NOMO-1 treated with DMSO at 0.1 percent for 48 hours (cell line): ENCODE results near the gene SLC35F1.

Experiments
- DNase-seq: peaks from one replicate; lab custom pipeline; 2025; ENCODE audit not compliant: unreplicated experiment; lab: John Stamatoyannopoulos, UW

Gene SLC35F1

GRCh38 chr6:118350881-118351430 is 443.9 kb downstream of the SLC35F1 start:
- DNase-seq = no peak

GRCh38 chr6:118353564-118353963 is 446.5 kb downstream of the SLC35F1 start:
- no peak for DNase-seq

DNA sequence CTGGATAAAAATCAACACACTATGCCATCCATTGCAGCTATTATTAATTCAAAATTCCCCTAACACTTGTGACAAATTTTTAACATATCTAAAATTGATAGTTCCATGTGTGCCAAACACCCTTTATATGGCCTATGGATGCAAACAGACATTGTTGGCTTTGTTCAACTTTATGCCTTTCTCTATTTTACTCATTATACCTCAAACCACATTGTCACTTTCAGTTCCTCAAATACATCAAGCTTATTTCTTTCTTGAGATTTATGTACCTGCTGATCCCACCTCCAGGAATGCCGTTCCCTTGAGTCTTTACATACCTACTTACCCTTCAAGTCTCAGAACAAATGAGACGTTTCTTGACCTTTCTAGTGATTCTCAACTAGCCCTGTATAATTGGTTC is 447.6 kb downstream of the SLC35F1 start:
- peak; percentile 2 for DNase-seq

- no peak for DNase-seq
These were observed 449.0 kb downstream of the SLC35F1 start for GRCh38 chr6:118356054-118356453.

DNA sequence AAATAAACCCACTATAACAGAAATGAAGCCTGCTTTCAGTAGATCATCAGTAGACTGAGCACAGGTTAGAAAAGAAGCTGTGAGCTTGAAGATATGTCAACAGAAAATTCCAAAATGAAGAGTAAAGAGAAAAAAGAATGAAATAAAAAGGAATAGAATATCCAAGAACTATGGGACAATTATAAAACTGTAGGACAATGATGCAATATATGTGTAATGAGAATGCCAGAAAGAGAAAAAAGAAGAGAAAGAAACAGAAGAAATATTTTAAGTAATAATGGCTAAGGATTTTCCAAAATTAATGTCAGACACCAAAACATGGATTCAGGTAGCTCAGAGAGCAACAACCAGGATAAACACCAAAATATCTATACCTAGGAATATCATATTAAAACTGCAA is 449.6 kb downstream of the SLC35F1 start:
- no peak for DNase-seq
